BJ (cell line): ENCODE data around the gene ATP6V1D. TPM values are rescaled to one million over a fixed set of nuclear protein-coding genes. Genes with fewer than 3 reads are reported as not detected.
"Not testable (repeated sequence)": the region's sequence is repeated elsewhere in the genome, so short reads cannot be mapped to it uniquely, and the experiment has no call there.

Experiments
- CTCF ChIA-PET: fragments of 350-600 bp; formaldehyde crosslinking; extraction: SDS; loops from one replicate; lab custom pipeline; 2021; ENCODE audit warnings: antibody characterized with exemption, inconsistent platforms; lab: Yijun Ruan, JAX
- POLR2A ChIA-PET: fragments of 300-600 bp; sonication (Branson Sonifier 250); formaldehyde crosslinking; extraction: SDS; loops from one replicate; lab custom pipeline; 2021; ENCODE audit warnings: antibody characterized with exemption; lab: Charles Lee
- DNase-seq: peaks from one replicate; pipeline ENCODE4 v3.0.0-alpha.2; 2011; ENCODE audit warnings: low read depth
- H3K27me3 ChIP-seq: 2 replicates; pipeline ENCODE4 v1.6.0; 2011; ENCODE audit warnings: low read length; ENCODE audit not compliant: control insufficient read depth, insufficient read depth
- H3K36me3 ChIP-seq: 2 replicates; pipeline ENCODE4 v1.5.1; 2011; ENCODE audit warnings: low read length; ENCODE audit not compliant: control insufficient read depth, insufficient read depth
- H3K4me3 ChIP-seq: 2 replicates; pipeline ENCODE4 v1.5.1; 2011; ENCODE audit warnings: low read depth, mild to moderate bottlenecking, control low read depth, low read length
- polyA plus RNA-seq: library from polyadenylated mRNA; depleted of rRNA; stranded (reverse); fragments of >200 nt; gene quantifications from 2 replicates; pipeline ENCODE4 v1.2.3, GENCODE V29; 2011
- TF ChIP-seq, protein P1 (sequence below): IDR thresholded peaks from 2 replicates; pipeline ENCODE4 v1.5.1; 2011; ENCODE audit warnings: low read depth, mild to moderate bottlenecking, control low read depth, inconsistent platforms, low read length, moderate library complexity; ENCODE audit not compliant: insufficient read depth

The ATP6V1D gene
- polyA plus RNA-seq, 1 experiment = 62.1 TPM

DNA sequence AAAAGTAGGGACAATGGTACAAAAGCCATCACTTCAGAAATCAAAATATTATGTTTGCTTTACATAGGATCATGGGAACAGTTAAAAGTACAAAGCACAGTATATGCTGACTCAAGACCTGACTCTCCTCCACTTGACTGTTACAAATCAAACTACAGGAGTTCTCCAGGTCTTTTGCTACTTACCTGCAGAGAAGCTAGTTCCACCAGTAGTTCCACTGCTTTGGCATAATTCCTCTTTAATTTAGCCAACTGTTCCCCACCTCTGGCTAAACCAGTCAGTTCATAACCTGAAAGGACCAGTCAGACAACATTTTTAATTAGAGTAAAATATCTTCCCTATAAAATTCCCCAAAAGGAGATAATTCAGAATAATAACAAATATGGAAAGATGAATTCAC lies 14.0 kb downstream of the ATP6V1D start:
- TF ChIP-seq, protein P1, sequence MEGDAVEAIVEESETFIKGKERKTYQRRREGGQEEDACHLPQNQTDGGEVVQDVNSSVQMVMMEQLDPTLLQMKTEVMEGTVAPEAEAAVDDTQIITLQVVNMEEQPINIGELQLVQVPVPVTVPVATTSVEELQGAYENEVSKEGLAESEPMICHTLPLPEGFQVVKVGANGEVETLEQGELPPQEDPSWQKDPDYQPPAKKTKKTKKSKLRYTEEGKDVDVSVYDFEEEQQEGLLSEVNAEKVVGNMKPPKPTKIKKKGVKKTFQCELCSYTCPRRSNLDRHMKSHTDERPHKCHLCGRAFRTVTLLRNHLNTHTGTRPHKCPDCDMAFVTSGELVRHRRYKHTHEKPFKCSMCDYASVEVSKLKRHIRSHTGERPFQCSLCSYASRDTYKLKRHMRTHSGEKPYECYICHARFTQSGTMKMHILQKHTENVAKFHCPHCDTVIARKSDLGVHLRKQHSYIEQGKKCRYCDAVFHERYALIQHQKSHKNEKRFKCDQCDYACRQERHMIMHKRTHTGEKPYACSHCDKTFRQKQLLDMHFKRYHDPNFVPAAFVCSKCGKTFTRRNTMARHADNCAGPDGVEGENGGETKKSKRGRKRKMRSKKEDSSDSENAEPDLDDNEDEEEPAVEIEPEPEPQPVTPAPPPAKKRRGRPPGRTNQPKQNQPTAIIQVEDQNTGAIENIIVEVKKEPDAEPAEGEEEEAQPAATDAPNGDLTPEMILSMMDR = no peak
- H3K4me3 ChIP-seq = no peak overlapping the region
- ChIA-PET POLR2A (no interaction called here), CTCF (interaction anchor here (0.9 to 1.0 kb wide), 3 partner anchors 14 to 179 kb away, joined by 3 to 4 read pairs (median 3); partner anchors contain the start of gene ATP6V1D)
- H3K36me3 ChIP-seq = peaks cover 12% of the 10 kb centered on the region
- DNase-seq = no peak
- no peaks in the 10 kb centered on the region for H3K27me3 ChIP-seq

DNA sequence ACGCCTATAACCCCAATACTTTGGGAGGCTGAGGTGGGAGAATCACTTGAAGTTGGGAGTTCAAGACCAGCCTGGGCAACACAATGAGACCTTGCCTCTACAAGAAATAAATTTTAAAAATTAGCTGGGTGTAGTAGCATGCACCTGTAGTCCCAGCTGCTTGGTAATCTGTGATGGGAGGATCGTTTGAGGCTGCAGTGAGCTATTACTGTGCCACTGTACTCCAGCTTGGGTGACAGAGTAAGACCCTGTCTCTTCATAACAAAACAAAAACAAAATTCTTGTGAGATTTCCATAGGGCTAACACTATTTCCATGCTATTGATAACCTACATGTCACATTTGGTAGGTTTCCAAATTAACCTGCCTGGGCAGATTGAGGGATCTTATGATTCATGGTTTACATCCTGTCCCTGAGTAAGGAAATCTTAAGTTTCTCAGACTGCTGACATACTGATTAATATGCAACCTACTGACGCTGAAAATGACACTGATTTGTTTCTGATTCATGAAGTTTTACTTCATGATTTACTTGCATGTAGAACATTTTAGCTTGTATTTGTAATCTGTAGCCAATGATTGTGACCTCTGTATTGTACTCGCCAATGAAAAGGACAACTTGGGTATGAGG lies 15.9 kb downstream of the ATP6V1D start:
- Histone ChIP-seq H3K27me3 (no peaks in the 10 kb centered on the region), H3K4me3 (no peak overlapping the region), H3K36me3 (peaks cover 11% of the 10 kb centered on the region)
- CTCF ChIA-PET = no interaction called here
- POLR2A ChIA-PET = no interaction called here
- TF ChIP-seq, protein P1 = no peak
- DNase-seq = no peak

DNA sequence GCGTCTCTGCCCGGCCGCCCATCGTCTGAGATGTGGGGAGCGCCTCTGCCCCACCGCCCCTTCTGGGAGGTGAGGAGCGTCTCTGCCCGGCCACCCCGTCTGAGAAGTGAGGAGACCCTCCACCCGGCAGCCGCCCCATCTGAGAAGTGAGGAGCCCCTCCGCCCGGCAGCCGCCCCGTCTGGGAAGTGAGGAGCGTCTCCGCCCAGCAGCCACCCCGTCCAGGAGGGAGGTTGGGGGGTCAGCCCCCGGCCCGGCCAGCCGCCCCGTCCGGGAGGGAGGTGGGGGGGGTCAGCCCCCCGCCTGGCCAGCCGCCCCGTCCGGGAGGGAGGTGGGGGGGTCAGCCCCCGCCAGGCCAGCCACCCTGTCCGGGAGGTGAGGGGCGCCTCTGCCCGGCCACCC lies 18.4 kb downstream of the ATP6V1D start:
- CTCF ChIA-PET, POLR2A ChIA-PET, DNase-seq, H3K4me3 ChIP-seq, H3K27me3 ChIP-seq, H3K36me3 ChIP-seq: not testable (repeated sequence)

DNA sequence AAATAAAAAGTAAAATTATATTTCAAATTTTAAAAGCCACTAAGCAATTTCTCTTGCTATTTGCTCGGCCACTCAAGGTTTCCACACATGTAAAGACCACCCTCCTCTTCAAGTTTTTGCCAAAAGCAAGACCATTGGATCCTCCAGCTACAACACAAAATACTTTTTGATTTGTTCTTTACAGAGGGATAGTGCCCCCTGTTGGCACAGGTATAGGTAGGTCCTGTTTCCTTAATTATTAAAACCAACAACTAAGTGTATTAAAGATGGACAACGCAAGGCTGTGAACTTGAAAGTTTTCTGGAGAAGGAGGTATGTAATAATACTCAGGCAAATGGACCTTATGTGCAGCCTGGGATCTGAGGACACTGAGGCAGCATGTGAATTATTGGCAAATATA lies 23.8 kb downstream of the ATP6V1D start:
- TF ChIP-seq, protein P1 = peak; percentile 39
- Histone ChIP-seq H3K36me3 (peaks cover 7% of the 10 kb centered on the region), H3K27me3 (no peaks in the 10 kb centered on the region), H3K4me3 (no peak overlapping the region)
- ChIA-PET POLR2A (no interaction called here), CTCF (no interaction called here)
- DNase-seq = no peak

DNA sequence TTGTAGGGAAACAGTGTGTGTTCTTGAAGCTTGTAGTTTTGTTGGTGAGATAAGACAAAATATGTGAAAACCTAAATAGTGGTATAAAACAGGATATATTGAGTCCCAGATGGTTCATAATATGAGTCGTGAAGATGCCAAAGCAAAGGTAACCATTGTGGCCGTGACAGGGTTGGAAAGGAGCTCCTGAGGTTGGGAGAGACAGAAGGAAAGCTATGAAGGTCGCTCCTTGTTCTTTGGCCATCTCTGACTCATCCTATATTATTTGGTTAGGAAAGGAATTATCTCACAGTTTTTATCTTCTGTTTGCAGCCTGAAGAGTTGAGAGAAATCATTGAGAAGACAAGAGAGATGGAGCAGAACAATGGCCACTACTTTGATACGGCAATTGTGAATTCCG lies 27.1 kb downstream of the ATP6V1D start:
- Histone ChIP-seq H3K27me3 (no peaks in the 10 kb centered on the region), H3K36me3 (peaks cover 2% of the 10 kb centered on the region; the same call in 1 of the 2 replicates), H3K4me3 (no peak overlapping the region)
- no peak for DNase-seq
- POLR2A ChIA-PET = no interaction called here
- CTCF ChIA-PET = interaction anchor here (1.0 to 1.7 kb wide), 2 partner anchors 10 to 166 kb away, joined by 4 read pairs; no protein-coding TSS in a partner anchor
- TF ChIP-seq, protein P1 = no peak
